GM12873 (cell line): Measurements from ENCODE around the gene NR1H4.

Experiments
- CTCF ChIP-seq: IDR thresholded peaks from 2 replicates; pipeline ENCODE4 v1.5.1; 2012; ENCODE audit warnings: low read depth, mild to moderate bottlenecking, moderate library complexity, low read length, control low read depth; ENCODE audit not compliant: insufficient read depth; ENCODE audit errors: missing control alignments

Gene NR1H4

GRCh38 chr12:100591979-100592378, 118.3 kb downstream of the NR1H4 start:
- TF ChIP-seq CTCF: no peak

GRCh38 chr12:100593490-100593889, 119.8 kb downstream of the NR1H4 start:
- TF ChIP-seq CTCF: no peak

GRCh38 chr12:100601626-100602025, 128.0 kb downstream of the NR1H4 start:
- no peak for TF ChIP-seq CTCF

- TF ChIP-seq CTCF: no peak
Observed at GRCh38 chr12:100608776-100609175, 135.1 kb downstream of the NR1H4 start.

- no peak for TF ChIP-seq CTCF
Observed at GRCh38 chr12:100610666-100611430, 137.2 kb downstream of the NR1H4 start.

- TF ChIP-seq CTCF: no peak
Observed at GRCh38 chr12:100612606-100613005, 138.9 kb downstream of the NR1H4 start.
